GM19238 (cell line): ENCODE data around the gene NUP35.
"Not testable (repeated sequence)": the region's sequence is repeated elsewhere in the genome, so short reads cannot be mapped to it uniquely, and the experiment has no call there.

ENCODE experiments used
- DNase-seq: peaks from one replicate; pipeline ENCODE4 v3.0.0; 2011; ENCODE audit warnings: low spot score; ENCODE audit not compliant: insufficient read length

The NUP35 gene

DNA sequence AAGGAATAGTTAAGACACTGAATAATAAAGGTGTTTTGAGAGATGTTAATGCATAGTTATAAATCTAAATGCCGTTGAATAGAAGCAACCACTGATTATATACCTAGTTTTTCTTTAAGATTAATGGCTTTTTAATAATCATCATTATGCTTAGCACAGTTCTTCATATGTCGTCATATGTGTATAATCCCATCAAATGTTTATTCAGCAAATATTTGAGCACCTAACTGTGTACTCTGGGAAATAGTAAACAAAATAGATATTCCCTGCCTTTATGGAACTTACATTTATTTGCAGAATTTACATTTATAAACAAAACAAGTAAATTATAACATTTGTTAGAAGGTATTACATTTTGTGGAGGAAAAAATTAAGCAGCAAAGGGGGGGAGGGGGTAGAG, 9.8 kb downstream of the NUP35 start:
- no peak for DNase-seq

DNA sequence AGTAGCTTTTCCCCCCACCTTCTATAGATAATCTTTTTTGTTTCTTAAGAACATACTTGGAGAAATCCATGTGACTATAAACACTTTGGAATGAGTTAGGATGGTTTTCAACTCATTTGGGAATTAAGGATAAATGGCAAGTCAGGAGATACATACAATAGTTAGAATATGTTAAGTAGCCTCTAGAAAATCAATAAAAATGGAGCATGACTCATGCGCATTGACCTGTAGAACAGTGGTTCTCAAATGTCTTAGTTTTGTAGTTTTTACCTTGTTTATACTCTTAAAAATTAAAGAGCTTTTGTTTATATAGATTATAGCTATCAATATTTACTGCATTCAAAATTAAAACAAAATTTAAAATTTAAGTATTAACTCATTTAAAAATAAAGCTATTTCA, 24.7 kb downstream of the NUP35 start:
- DNase-seq, result no peak

DNA sequence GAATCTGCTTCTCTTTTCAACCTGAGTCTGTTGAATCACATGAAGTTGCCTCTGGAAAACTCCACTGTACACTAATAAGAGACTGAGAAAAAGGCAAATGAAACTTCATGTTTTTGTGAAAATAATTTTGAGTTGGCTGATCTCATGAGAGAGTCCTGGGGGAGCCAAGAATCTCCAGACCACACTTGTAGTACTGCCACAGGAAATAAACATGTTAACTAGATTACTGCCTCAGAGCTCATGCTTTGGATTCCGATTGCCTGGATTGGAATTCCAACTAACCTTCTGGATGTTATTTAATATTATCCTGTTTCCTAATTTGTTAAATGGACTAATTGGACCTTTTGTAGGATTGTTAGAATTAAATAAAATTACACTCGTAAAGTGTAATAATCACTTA, 25.2 kb downstream of the NUP35 start:
- DNase-seq, result no peak

DNA sequence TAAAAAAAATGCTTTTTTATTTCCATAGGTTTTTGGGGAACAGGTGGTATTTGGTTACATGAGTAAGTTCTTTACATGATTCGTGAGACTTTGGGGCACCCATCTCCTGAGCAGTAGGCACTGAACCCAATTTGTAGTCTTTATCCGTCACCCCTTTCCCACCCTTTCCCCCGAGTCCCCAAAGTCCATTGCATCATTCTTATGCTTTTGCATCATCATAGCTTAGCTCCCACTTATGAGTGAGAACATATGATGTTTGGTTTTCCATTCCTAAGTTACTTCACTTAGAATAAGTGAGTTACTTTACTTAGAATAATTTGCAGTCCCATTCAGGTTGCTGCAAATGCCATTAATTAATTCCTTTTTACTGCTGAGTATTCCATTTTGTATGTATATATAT, 28.0 kb downstream of the NUP35 start:
- DNase-seq, result not testable (repeated sequence)

DNA sequence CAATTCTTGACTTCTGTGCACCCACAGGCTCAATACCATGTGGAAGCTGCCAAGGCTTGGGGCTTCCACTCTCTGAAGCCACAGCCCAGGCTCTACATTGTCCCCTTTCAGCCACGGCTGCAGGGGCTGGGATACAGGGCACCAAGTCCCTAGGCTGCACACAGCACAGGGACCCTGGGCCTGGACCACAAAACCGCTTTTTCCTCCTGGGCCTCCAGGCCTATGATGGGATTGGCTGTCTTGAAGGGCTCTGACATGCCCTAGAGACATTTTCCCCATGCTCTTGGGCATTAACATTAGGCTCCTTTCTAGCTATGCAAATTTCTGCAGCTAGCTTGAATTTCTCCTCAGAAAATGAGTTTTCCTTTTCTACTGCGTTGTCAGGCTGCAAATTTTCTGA, 29.7 kb downstream of the NUP35 start:
- DNase-seq, result no peak

DNA sequence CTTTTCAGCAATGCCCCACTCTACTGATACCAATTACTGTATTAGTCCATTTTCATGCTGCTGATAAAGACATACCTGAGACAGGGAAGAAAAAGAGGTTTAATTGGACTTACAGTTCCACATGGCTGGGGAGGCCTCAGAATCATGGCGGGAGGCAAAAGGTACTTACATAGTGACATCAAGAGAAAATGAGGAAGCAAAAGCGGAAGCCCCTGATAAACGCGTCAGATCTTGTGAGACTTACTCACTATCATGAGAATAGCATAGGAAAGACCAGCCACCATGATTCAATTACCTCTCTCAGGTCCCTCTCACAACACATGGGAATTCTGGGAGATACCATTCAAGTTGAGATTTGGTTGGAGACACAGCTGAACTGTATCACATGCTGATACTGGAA, 30.5 kb downstream of the NUP35 start:
- DNase-seq, result not testable (repeated sequence)

DNA sequence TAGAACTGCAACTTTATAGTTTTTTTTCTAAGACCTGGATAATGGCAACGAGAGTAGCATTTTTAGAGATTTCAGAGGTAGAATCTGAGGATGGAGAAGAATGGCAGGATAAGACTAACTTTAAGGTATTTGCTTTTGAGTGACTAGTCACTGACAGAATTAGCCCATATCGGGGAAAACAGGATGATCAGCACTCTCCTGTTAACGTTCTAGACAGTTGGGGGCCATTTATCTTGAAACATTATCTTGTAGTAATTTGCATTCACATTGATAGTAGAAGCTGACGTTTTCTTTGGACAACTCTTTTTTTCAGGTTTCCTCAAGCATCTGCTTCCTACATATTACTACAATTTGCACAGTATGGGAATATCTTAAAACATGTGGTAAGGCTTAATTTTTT, 32.9 kb downstream of the NUP35 start:
- no peak for DNase-seq

DNA sequence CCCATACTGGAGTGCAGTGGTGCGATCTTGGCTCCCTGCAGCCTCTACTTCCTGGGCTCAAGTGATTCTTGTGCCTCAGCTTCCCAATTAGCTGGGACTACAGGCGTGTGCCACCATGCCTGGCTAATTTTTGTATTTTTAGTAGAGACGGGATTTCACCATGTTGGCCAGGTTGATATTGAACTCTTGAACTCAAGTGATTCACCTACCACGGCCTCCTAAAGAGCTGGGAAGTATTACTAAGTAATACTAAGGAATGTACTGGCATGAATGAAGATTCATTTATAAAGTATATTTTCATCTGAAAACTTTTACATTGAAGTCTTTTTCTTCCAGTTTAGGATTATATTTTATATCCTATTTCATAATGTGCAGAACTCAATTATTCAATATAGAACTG, 38.1 kb downstream of the NUP35 start:
- no peak for DNase-seq

DNA sequence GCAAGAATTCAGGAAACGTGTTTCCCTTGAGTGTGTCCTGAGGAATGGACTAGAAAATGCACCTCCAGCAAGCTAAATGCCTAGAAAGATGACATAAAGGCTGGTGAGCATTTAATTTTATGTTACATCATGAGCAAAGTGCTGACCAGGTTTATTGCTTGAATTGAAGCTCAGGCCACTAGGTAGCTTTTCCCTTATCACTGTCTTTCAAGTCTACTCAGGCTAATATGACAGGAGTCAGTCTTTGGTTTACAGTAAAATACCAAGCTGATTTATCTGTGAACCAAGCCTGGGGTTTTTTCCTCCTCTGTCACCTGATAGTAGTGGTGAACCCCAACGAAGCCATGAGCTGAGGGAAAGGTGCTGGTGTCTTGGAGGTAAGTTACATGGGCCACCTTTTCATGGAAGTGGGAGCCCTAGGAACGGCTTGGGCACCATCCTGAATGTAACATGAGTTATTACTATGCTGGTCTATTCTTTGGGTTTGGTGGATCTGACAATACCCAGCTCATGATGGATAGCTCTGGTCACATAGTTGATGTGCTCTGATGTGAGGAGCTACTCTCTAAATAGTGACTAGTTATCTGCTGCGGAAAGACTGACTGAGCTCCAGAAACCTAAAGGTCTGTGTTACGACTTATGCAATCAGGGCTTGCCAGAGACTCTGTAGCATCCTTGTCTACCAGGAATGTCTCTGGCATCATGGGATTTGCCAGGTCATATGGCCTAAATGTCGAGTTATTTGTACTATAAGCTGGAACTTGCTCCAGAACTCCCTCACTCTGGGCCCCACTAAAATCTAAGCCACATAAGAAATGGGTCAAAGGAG, 39.8 kb downstream of the NUP35 start:
- no peak for DNase-seq

DNA sequence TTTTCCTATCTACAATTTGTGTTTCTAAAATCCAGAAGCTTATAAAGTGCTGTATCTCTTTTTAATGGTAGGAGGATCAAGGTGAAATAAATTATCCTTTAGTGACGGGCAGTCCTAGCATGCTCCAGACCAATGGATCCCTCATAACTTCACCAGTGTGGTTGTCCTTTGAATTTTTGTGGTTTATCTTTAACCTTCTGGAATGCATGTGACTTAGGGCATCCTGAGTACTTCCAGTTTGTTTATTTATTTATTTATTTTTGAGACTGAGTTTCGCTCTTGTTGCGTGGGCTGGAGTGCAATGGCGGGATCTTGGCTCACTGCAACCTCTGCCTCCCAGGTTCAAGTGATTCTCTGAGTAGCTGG, 40.4 kb downstream of the NUP35 start:
- no peak for DNase-seq

DNA sequence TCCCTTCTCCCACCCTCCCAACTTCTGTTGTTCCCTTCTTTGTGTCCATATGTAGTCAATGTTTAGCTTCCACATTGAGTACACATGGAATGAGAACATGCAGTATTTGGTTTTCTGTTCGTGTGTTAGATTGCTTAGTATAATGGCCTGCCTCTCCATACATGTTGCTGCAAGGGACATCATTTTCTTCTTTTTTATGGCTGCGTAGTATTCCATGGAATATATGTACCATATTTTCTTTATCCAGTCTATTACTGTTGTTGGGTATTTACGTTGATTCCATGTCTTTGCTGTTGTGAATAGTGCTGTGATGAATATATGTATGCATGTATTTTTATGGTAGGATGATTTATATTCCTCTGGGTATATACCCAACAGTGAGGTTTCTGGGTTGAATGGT, 42.0 kb downstream of the NUP35 start:
- DNase-seq, result no peak

DNA sequence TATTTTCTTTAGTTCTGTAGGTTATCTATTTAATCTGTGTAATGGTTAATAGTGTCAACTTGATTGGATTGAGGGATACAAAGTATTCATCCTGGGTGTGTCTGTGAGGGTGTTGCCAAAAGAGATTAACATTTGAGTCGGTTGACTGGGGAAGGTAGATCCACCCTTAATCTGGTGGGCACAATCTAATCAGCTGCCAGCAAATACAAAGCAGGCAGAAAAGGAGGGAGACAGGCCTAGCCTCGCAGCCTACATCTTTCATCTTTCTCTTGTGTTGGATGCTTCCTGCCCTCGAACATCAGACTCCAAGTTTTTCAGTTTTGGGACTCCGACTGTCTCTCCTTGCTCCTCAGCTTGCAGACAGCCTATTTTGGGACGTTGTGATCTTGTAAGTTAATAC, 42.7 kb downstream of the NUP35 start:
- not testable (repeated sequence) for DNase-seq

DNA sequence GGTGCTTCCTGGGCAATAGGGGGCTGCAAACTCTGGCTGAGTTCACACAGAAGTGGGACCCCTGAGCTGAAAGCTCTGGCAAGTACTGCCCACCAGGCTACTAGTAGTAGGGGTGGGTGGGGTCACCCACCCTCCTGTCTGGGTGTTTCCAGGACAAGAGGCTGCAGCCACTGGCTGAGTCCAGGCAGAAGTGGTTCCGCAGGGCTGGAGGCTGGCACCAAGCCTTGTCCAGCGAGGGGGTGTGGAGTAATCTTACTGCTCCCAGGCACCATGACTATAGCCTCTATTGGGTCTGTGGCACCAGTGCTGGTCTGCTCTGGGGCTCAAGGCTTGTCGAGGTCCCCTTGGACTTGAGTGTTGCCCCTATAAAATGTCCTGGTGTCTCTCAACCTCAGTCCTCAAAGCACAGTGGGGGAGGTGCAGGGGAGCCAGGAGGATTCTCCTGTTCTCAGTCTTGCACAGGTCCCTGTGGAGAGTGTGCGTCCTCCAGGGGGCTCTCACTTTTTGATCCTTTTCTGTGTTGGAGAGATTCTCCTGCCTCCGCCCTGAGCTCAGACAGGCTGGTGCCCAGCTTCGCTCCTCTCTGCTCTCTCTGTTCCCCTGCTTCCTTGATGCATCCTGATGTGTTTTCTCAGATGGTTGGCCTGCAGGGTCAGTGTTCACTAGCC, 48.1 kb downstream of the NUP35 start:
- no peak for DNase-seq

DNA sequence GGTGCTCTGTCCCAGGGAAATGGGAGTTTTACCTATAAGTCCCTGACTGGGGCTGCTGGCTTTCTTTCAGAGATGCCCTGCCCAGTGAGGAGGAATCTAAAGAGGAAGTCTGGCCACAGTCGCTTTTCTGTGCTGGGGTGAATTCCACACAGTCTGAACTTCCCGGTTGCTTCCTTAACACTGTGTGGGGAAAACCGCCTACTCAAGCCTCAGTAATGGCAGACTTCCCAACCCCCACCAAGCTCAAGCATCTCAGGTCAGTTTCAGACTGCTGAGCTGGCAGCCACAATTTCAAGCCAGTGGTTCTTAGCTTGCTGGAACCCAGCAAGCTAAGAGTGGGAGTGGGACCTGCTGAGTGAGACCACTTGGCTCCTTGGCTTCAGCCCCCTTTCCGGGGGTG, 54.9 kb downstream of the NUP35 start:
- DNase-seq, result no peak

DNA sequence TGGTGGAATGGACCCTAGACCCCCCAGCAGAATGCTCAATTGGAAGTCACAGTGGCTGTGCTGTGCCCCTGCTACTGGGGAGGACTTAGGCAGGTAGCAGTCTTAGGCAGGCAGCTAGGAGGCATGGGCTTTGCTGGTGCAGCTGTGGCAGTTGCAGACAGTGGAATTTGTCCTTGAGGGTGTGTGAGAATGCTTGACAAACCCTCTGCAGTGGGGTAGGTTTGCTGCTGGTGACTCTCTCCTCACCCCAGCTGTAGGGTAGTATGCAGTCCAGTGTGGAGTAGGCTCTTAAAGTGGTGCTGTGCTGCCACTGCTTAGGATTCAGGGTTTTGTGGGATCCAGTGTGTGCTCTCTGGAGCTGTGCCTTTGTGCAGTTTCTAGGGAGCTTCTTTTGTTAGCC, 61.3 kb downstream of the NUP35 start:
- DNase-seq, result no peak

DNA sequence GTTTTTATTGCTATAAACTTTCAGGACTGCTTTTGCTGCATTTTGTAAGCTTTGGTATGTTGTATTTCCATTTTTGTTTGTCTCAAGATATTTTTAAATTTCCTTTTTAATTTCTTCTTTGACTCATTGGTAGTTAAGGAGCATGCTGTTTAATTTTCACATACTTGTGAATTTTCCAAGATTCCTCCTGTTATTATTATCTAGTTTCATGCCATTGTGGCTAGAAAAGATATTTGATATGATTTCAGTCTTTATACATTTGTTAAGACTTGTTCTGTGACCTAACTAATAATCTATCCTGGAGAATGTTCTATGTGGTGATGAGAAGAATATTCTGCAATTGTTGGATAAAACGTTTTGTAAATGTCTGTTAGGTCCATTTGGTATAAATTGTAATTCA, 62.1 kb downstream of the NUP35 start:
- no peak for DNase-seq

DNA sequence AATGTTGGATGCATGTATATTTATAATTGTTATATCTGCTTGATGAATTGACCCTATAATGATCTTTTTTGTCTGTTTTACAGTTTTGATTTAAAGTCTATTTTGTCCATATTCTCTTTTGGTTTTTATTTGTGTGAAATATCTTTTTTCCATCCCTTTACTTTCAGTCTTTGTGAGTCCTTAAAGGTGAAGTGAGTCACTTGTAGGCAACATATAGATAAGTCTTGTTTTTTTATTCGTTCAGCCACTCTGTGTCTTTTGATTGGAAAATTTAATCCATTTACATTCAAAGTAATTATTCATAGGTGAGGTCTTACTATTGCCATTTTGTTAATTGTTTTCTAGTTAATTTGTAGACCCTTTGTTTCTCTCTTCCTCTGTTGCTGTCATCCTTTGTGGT, 62.5 kb downstream of the NUP35 start:
- DNase-seq, result no peak

DNA sequence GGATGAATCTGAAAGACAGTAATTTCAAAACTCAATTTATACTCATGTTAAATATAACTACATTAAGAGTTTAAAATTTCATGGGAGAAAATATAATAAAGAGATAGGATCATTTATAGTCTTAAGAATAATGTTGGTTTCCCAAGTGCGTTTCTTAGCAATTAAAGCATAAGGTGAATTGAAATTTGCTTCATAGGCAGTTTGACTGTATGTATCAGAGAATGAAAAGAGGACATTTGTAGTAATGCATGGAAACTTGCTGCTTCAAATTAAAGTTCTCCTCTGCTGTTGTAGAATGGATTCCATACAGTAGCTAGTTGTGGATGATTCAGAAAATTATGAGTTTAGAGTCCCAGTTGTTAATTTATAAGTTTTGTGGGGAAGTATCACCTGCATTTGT, 68.1 kb downstream of the NUP35 start:
- no peak for DNase-seq

DNA sequence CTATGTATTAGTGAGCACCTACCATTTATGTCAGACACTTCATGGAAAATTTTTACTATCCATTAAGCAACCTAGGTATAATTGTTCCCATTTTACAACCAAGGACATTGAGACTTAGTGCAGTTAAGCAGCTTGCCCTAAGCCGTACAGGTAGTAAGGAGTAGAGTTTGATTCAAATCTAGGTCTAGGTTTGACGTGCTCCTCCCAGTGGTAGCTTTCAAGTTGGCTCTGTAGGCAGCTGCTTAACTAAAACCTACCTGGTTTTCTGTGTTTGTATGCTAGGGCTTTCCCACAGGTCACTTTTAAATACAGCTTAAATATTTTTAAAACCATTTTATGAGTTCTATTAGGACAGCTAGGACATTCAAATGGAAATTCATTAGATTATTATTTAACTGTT, 69.7 kb downstream of the NUP35 start:
- no peak for DNase-seq

DNA sequence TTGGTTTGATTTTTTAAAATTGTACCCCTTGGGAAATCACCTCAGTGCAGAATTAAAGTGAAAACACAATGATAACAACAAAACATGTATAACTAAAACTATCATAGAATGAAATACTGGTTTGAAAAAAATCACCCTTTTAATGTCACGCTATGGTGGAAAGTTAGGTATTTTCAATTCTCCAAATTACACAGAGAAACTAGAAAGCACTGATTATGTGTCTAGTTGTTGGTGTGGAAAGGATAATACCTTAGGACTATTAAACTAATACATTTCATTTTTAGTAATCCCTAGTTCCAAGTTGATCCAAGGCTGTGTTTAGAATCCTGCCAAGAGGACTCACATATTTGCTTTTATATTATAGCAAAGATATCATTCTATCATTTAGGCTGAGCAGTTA, 71.2 kb downstream of the NUP35 start:
- no peak for DNase-seq

DNA sequence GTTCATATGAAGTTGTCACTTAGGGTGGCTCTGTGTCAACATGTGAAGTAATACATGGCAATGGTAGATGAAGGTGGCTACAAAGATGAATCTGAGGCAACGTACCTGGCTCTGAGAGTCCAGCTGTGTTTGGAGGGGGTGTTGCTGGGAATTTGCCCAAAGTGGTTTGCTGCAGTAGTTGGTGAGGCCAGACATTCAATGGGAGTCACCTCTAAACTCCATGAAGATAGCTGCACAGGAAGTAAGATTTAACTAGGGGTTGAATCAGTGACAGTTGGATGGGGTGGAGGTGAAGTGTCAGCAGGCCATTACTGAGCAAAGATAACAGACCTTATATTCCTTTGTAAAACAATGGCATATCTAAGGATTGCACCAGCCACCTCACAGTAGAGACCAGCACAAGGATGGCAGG, 71.8 kb downstream of the NUP35 start:
- DNase-seq, result no peak

DNA sequence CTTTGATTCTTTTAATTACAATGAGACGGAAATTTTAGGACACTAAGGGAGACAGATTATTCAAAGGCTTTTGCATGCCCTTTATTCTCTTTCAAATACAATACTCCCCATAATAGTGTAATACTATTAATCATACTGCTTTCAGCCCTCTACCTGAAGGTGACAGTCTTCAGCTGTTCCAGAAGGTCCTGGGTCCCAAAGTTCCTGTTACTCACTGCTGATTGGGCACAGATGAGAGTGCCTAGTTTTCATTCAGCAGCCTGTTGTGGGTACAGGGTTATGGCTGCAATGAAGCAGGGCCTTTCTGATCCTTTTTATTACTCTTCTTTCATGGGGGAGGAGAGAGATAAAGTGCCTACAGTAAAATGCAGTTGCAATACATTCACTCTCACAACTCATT, 80.2 kb downstream of the NUP35 start:
- no peak for DNase-seq

DNA sequence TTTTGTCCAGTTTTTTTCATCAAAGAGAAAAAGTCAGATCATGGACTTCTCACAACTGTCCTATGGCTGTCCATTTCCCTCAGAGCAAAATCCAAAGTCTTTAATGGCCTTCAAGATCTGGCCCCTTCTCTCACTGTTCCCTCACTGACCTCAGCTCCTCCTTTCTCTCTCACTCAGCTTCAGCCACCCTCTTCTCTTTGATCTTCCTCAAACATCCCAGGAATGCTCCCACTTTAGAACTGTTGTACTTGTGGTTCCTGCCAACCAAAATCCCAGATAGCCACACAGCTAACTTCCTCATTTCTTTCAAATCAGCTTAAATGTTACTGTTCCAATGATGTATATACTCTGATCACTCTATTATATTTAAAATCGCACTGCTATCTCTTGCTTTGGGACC, 82.9 kb downstream of the NUP35 start:
- no peak for DNase-seq
